ENCODE results near the gene CCDC80.

DNA sequence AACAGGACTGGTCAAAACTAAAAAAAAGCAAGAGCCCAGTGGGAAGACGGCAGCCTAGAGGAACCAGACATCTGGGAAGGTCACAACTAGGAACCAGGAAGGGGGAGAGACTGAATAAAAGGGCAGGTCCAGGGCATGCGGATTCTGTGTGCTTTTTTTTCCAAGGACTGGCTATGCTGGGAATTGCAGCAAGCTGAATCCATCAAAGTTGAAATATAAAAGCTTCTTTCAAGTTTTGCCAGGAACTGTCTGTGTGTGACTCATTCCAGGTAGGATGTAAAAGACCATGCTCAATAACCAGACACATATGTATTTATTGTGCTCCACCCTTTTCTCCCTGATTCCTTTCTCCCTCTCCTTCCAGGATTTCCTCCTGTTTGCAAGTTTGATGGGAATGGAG lies 47.9 kb upstream of the CCDC80 start:
- TF ChIP-seq, protein P1, sequence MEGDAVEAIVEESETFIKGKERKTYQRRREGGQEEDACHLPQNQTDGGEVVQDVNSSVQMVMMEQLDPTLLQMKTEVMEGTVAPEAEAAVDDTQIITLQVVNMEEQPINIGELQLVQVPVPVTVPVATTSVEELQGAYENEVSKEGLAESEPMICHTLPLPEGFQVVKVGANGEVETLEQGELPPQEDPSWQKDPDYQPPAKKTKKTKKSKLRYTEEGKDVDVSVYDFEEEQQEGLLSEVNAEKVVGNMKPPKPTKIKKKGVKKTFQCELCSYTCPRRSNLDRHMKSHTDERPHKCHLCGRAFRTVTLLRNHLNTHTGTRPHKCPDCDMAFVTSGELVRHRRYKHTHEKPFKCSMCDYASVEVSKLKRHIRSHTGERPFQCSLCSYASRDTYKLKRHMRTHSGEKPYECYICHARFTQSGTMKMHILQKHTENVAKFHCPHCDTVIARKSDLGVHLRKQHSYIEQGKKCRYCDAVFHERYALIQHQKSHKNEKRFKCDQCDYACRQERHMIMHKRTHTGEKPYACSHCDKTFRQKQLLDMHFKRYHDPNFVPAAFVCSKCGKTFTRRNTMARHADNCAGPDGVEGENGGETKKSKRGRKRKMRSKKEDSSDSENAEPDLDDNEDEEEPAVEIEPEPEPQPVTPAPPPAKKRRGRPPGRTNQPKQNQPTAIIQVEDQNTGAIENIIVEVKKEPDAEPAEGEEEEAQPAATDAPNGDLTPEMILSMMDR (IDR thresholded peaks at IDR 0.05; ENCODE audit: insufficient read depth, low read length) = no peak
- no peak for TF ChIP-seq REST (IDR thresholded peaks at IDR 0.05; ENCODE audit: insufficient replicate concordance, low read depth)
- TF ChIP-seq POLR2AphosphoS5 (IDR thresholded peaks at IDR 0.05; ENCODE audit: low read depth) = no peak
- no peak for TF ChIP-seq GABPA (IDR thresholded peaks at IDR 0.05; ENCODE audit: low read depth)
- no peak for TF ChIP-seq SPI1 (IDR thresholded peaks at IDR 0.05; ENCODE audit: borderline replicate concordance, low read depth)

Data from HL-60 (cell line).